ENCODE data around the gene PIP5K1C.

The PIP5K1C gene

GRCh38 chr19:3673506-3674439 is 26.5 kb downstream of the PIP5K1C start:
- H3K4me3 ChIP-seq (ENCODE audit: insufficient read depth, low read depth, low read length, poor library complexity, severe bottlenecking) = no peak overlapping the region

GRCh38 chr19:3672993-3673392 is 27.3 kb downstream of the PIP5K1C start:
- Histone ChIP-seq H3K4me1 (ENCODE audit: control insufficient read depth, insufficient read depth, low read length, poor library complexity, severe bottlenecking) (peaks cover 11% of the 10 kb centered on the region), H3K27ac (ENCODE audit: insufficient read depth, low read length, poor library complexity, severe bottlenecking) (no peak overlapping the region), H3K36me3 (ENCODE audit: control insufficient read depth, insufficient read depth, low read length) (no peaks in the 10 kb centered on the region), H3K9me3 (ENCODE audit: control insufficient read depth, low read length) (no peaks in the 10 kb centered on the region), H3K27me3 (replicated peaks; ENCODE audit: control insufficient read depth, insufficient read depth, low read length, poor library complexity, severe bottlenecking) (no peaks in the 10 kb centered on the region), H3K4me3 (ENCODE audit: insufficient read depth, low read depth, low read length, poor library complexity, severe bottlenecking) (no peak overlapping the region)
- DNase-seq = no peak

More at GRCh38 chr19:3673506-3674439, 26.5 kb downstream of the PIP5K1C start:
- Histone ChIP-seq H3K27me3 (replicated peaks; ENCODE audit: control insufficient read depth, insufficient read depth, low read length, poor library complexity, severe bottlenecking) (no peaks in the 10 kb centered on the region), H3K9me3 (ENCODE audit: control insufficient read depth, low read length) (no peaks in the 10 kb centered on the region), H3K27ac (ENCODE audit: insufficient read depth, low read length, poor library complexity, severe bottlenecking) (no peak overlapping the region), H3K4me1 (ENCODE audit: control insufficient read depth, insufficient read depth, low read length, poor library complexity, severe bottlenecking) (peaks cover 11% of the 10 kb centered on the region), H3K36me3 (ENCODE audit: control insufficient read depth, insufficient read depth, low read length) (no peaks in the 10 kb centered on the region)
- DNase-seq = no peak

GRCh38 chr19:3672575-3672948 is 27.7 kb downstream of the PIP5K1C start:
- Histone ChIP-seq H3K27ac (ENCODE audit: insufficient read depth, low read length, poor library complexity, severe bottlenecking) (no peak overlapping the region), H3K4me3 (ENCODE audit: insufficient read depth, low read depth, low read length, poor library complexity, severe bottlenecking) (no peak overlapping the region), H3K9me3 (ENCODE audit: control insufficient read depth, low read length) (no peaks in the 10 kb centered on the region), H3K27me3 (replicated peaks; ENCODE audit: control insufficient read depth, insufficient read depth, low read length, poor library complexity, severe bottlenecking) (no peaks in the 10 kb centered on the region), H3K4me1 (ENCODE audit: control insufficient read depth, insufficient read depth, low read length, poor library complexity, severe bottlenecking) (peaks cover 11% of the 10 kb centered on the region), H3K36me3 (ENCODE audit: control insufficient read depth, insufficient read depth, low read length) (no peaks in the 10 kb centered on the region)
- no peak for DNase-seq

GRCh38 chr19:3671680-3672574 is 28.3 kb downstream of the PIP5K1C start:
- H3K4me3 ChIP-seq (ENCODE audit: insufficient read depth, low read depth, low read length, poor library complexity, severe bottlenecking) = no peak overlapping the region
- no peak for DNase-seq
- peaks cover 11% of the 10 kb centered on the region for H3K4me1 ChIP-seq (ENCODE audit: control insufficient read depth, insufficient read depth, low read length, poor library complexity, severe bottlenecking)
- no peaks in the 10 kb centered on the region for H3K9me3 ChIP-seq (ENCODE audit: control insufficient read depth, low read length)
- H3K27me3 ChIP-seq (replicated peaks; ENCODE audit: control insufficient read depth, insufficient read depth, low read length, poor library complexity, severe bottlenecking) = no peaks in the 10 kb centered on the region
- H3K36me3 ChIP-seq (ENCODE audit: control insufficient read depth, insufficient read depth, low read length) = no peaks in the 10 kb centered on the region
- H3K27ac ChIP-seq (ENCODE audit: insufficient read depth, low read length, poor library complexity, severe bottlenecking) = no peak overlapping the region

- no peak for DNase-seq
- no peak overlapping the region for H3K27ac ChIP-seq (ENCODE audit: insufficient read depth, low read length, poor library complexity, severe bottlenecking)
- H3K36me3 ChIP-seq (ENCODE audit: control insufficient read depth, insufficient read depth, low read length) = no peaks in the 10 kb centered on the region
- H3K27me3 ChIP-seq (replicated peaks; ENCODE audit: control insufficient read depth, insufficient read depth, low read length, poor library complexity, severe bottlenecking) = no peaks in the 10 kb centered on the region
- no peaks in the 10 kb centered on the region for H3K9me3 ChIP-seq (ENCODE audit: control insufficient read depth, low read length)
- H3K4me1 ChIP-seq (ENCODE audit: control insufficient read depth, insufficient read depth, low read length, poor library complexity, severe bottlenecking) = peaks cover 12% of the 10 kb centered on the region
- H3K4me3 ChIP-seq (ENCODE audit: insufficient read depth, low read depth, low read length, poor library complexity, severe bottlenecking) = no peak overlapping the region
Observed at GRCh38 chr19:3670796-3671679, 29.2 kb downstream of the PIP5K1C start.

- H3K4me3 ChIP-seq (ENCODE audit: insufficient read depth, low read depth, low read length, poor library complexity, severe bottlenecking) = no peak overlapping the region
- H3K36me3 ChIP-seq (ENCODE audit: control insufficient read depth, insufficient read depth, low read length) = no peaks in the 10 kb centered on the region
- H3K27ac ChIP-seq (ENCODE audit: insufficient read depth, low read length, poor library complexity, severe bottlenecking) = no peak overlapping the region
- no peak for DNase-seq
- H3K9me3 ChIP-seq (ENCODE audit: control insufficient read depth, low read length) = no peaks in the 10 kb centered on the region
- no peaks in the 10 kb centered on the region for H3K27me3 ChIP-seq (replicated peaks; ENCODE audit: control insufficient read depth, insufficient read depth, low read length, poor library complexity, severe bottlenecking)
- peaks cover 17% of the 10 kb centered on the region for H3K4me1 ChIP-seq (ENCODE audit: control insufficient read depth, insufficient read depth, low read length, poor library complexity, severe bottlenecking)
Observed at GRCh38 chr19:3669947-3670795, 30.1 kb downstream of the PIP5K1C start.

GRCh38 chr19:3669082-3669946 is 31.0 kb downstream of the PIP5K1C start:
- Histone ChIP-seq H3K27ac (ENCODE audit: insufficient read depth, low read length, poor library complexity, severe bottlenecking) (no peak overlapping the region), H3K36me3 (ENCODE audit: control insufficient read depth, insufficient read depth, low read length) (peaks cover 3% of the 10 kb centered on the region), H3K4me3 (ENCODE audit: insufficient read depth, low read depth, low read length, poor library complexity, severe bottlenecking) (no peak overlapping the region), H3K9me3 (ENCODE audit: control insufficient read depth, low read length) (no peaks in the 10 kb centered on the region), H3K4me1 (ENCODE audit: control insufficient read depth, insufficient read depth, low read length, poor library complexity, severe bottlenecking) (peaks cover 17% of the 10 kb centered on the region), H3K27me3 (replicated peaks; ENCODE audit: control insufficient read depth, insufficient read depth, low read length, poor library complexity, severe bottlenecking) (no peaks in the 10 kb centered on the region)
- no peak for DNase-seq

- H3K4me1 ChIP-seq (ENCODE audit: control insufficient read depth, insufficient read depth, low read length, poor library complexity, severe bottlenecking) = peaks cover 17% of the 10 kb centered on the region
- H3K27ac ChIP-seq (ENCODE audit: insufficient read depth, low read length, poor library complexity, severe bottlenecking) = no peak overlapping the region
- no peaks in the 10 kb centered on the region for H3K27me3 ChIP-seq (replicated peaks; ENCODE audit: control insufficient read depth, insufficient read depth, low read length, poor library complexity, severe bottlenecking)
- no peak for DNase-seq
- H3K36me3 ChIP-seq (ENCODE audit: control insufficient read depth, insufficient read depth, low read length) = peaks cover 10% of the 10 kb centered on the region
- no peaks in the 10 kb centered on the region for H3K9me3 ChIP-seq (ENCODE audit: control insufficient read depth, low read length)
- H3K4me3 ChIP-seq (ENCODE audit: insufficient read depth, low read depth, low read length, poor library complexity, severe bottlenecking) = no peak overlapping the region
Observed at GRCh38 chr19:3668331-3669081, 31.8 kb downstream of the PIP5K1C start.
